Activated T-helper 2 cell treated with anti-CD3 and anti-CD28 coated beads, Interferon-gamma antibody, Interleukin-2, Interleukin-4, amounts not matched to agents 10 μg/mL and 5 μg/mL and 100 μg/mL, durations not matched to agents 14 hours and 24 hours and 36 hours (primary cell): Measurements from ENCODE around the gene CHRNA4. TPM values are rescaled to one million over a fixed set of nuclear protein-coding genes. Genes with fewer than 3 reads are reported as not detected.

Source experiments
- DNase-seq: peaks from one replicate; pipeline ENCODE4 v3.0.0; 2021; ENCODE audit warnings: low spot score
- H3K27ac Mint-ChIP-seq: one replicate; pipeline ENCODE4 v1.8.0; 2021; ENCODE audit warnings: mixed read lengths
- H3K27me3 Mint-ChIP-seq: one replicate; pipeline ENCODE4 v1.8.0; 2021; ENCODE audit warnings: low read depth, mixed read lengths
- H3K36me3 Mint-ChIP-seq: one replicate; pipeline ENCODE4 v1.8.0; 2021; ENCODE audit warnings: low read depth, mixed read lengths
- H3K4me1 Mint-ChIP-seq: one replicate; pipeline ENCODE4 v1.8.0; 2021; ENCODE audit warnings: low read depth, mixed read lengths
- H3K4me3 Mint-ChIP-seq: one replicate; pipeline ENCODE4 v1.8.0; 2021; ENCODE audit warnings: low read depth, mild to moderate bottlenecking, moderate library complexity, mixed read lengths
- H3K9me3 Mint-ChIP-seq: one replicate; pipeline ENCODE4 v1.8.0; 2021; ENCODE audit warnings: mixed read lengths
- intact Hi-C: fragments of 100-400 bp; cut with micrococcal nuclease; formaldehyde crosslinking; loops from one replicate; pipeline ENCODE4 v1.15.1; 2023
- total RNA-seq: library from RNA; stranded (reverse); gene quantifications from 2 replicates; pipeline ENCODE4 v1.2.3, GENCODE V29; 2022

The CHRNA4 gene
- total RNA-seq, 1 donor from 2014 or later = not detected

DNA sequence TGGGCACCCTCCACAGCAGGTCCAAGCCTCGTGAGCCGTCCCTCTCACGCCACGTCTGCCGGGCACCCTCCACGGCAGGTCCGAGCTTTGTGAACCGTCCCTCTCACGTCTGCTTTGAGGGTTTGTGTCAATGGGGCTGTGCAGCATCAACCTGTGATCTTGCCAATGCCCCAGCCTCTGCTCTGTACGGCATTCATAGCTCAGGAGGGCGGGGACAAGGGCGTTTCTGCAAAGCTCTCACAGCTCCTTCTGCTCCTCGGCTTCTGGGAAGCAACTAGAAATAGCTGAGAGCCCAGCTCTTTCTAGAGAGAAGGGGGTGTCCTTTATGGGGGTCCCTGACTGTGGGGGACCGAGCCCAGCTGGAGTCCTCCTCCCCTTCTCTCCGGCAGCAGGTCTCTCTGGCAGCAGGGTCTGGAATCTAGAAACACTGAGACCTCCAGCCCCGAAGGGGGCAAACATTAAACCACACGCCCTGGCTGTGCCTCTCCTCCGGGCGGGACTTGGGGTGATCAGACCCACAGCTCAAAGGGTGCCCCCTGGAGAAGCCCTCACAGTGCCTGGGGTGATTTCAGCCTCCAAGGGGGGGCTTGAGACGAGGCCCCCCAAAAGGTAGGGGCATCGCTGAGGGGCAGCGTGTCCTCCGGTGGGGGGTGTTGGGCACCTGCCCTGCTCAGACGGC lies 41.2 kb upstream of the CHRNA4 start:
- Mint-ChIP-seq H3K4me1 (no peaks in the 10 kb centered on the region), H3K9me3 (no peaks in the 10 kb centered on the region), H3K27ac (no peak overlapping the region), H3K36me3 (no peaks in the 10 kb centered on the region), H3K27me3 (no peaks in the 10 kb centered on the region), H3K4me3 (no peak overlapping the region)
- intact Hi-C loops = no loop called here
- no peak for DNase-seq

DNA sequence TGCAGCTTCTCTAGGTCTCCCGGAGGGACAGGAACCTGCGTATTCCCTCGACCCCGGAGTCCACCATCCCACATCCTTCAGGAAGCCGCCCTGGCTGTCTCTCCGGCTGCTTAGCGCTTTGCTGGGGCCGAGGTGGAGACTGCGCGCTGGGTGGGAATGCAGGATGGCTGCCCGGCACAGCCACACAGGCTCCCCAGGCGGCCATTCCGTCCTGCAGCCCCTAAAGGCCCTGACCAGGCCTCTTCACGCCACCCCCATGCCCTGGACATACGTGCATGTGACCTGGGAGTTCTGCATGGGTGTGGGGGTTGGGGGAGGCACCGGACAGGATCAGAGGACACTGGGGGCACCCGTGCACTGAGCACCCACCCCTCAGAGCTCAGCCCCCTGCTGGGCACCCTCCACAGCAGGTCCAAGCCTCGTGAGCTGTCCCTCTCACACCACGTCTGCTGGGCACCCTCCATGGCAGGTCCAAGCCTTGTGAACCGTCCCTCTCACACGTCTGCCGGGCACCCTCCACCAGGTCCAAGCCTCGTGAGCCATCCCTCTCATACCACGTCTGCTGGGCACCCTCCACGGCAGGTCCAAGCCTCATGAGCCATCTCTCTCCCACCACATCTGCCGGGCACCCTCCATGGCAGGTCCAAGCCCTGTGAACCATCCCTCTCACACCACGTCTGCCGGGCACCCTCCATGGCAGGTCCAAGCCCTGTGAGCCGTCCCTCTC lies 40.4 kb upstream of the CHRNA4 start:
- Mint-ChIP-seq H3K36me3 (no peaks in the 10 kb centered on the region), H3K27ac (no peak overlapping the region), H3K9me3 (no peaks in the 10 kb centered on the region), H3K4me3 (no peak overlapping the region), H3K4me1 (no peaks in the 10 kb centered on the region), H3K27me3 (no peaks in the 10 kb centered on the region)
- intact Hi-C loops = no loop called here
- no peak for DNase-seq

DNA sequence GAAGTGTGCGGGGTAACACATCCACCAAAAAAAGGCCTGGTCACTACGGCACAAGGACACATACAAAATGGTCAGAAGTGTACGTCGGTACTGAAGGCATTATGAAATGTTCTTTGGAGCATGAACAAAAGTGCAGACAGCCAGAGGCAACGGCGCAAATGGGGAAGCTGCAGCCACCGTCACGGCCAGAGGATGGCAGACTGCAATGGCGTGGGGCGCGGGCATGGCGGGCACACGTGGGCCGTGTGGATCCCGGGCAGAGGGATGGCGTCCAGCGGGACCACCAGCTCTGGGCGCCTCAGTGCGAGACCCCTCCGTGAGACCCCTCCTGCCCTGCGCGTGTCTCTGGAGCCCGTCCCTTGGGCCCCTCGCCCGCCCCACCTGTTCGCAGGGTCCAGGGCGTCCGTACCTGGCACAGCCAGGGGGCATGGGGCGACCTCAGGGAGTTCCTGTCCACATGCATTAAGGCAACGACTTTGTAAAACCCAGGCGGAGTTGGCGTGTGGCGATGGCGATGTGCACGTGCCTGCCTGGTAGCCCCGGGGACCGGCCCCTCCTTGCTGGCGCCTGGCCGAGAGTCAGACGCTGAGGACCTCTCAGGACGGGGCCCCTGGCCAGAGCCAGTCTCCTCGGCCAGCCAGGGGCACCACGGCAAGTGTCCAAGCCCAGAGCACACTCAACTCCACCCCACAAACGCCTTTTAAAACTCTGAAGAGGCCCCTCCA lies 39.5 kb upstream of the CHRNA4 start:
- Mint-ChIP-seq H3K9me3 (no peaks in the 10 kb centered on the region), H3K4me1 (no peaks in the 10 kb centered on the region), H3K27me3 (no peaks in the 10 kb centered on the region), H3K4me3 (no peak overlapping the region), H3K36me3 (no peaks in the 10 kb centered on the region), H3K27ac (no peak overlapping the region)
- intact Hi-C loops = no loop called here
- DNase-seq = no peak

DNA sequence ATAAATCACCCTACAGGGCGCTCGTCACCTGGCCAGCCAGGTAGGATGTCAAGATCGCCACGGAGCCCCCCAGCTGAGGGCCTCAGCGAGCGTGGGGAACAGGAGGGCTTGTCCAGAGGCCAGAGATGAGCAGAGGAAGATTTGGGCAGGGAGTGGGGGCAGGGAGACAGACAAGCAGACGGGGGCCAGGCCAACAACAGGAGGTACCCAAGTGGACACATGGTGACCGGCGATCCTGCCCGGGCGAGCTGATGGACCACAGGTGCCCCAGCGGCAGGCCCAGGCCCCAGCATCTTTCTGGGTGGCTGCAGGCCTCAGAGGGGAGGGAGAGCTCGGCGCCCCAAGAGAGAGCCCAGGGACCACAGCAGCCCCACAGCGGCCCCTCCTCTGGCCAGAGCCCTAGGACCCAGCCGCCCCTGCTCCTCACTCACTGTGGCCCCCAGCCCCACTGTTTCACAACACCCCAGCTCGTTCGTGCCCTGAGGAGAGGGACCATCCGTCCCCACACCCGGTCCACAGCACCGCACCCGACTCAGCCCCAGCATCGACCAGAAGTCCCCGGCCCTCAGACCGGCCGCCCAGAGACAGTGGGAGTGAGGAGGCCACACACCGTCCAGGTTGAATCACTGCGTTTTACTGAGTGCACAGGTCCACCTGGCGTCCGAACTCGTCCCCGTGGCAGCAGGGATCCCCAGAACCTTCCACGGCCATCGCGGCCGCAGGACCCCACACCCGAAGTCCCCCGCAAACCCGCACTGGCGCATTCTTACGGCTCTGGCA lies 38.6 kb upstream of the CHRNA4 start:
- Mint-ChIP-seq H3K36me3 (no peaks in the 10 kb centered on the region), H3K27ac (no peak overlapping the region), H3K4me3 (no peak overlapping the region), H3K4me1 (no peaks in the 10 kb centered on the region), H3K9me3 (no peaks in the 10 kb centered on the region), H3K27me3 (no peaks in the 10 kb centered on the region)
- DNase-seq = no peak
- intact Hi-C loops = no loop called here

DNA sequence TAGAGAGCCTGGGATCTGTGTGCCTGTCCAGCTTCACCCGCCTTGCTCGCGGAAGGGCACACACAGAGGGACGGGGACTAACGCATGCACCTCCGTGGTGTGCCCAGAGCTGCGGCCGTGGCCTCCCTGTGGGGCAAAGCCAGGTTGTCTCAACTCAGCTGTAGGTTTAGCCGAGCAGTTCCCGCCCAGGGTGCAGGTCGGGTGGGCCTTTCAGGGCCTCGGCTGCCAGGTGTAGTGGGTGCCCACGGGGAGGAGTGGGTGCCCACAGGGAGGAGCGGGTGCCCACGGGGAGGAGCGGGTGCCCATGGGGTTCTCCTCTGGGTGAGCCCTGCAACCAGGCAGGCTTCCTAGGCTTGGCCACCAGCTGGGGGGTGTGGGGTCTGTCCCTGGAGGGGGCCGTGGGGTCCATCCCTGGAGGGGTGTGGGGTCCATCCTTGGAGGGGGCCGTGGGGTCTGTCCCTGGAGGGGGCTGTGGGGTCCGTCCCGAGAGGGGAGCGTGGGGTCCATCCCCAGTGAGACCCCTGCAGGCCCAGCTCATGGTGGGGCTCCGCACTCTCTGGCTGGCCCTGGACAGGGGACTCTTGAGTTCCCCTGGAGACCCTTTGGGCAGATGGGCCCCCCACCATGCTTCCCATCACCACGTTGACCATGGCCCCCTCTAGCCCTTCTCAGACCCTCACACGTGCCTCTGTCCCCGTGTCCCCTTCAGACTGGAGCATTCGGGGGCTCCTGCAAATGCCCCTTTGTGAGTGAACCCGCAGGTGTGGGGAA lies 37.8 kb upstream of the CHRNA4 start:
- intact Hi-C loops = no loop called here
- no peak for DNase-seq
- Mint-ChIP-seq H3K27ac (no peak overlapping the region), H3K9me3 (no peaks in the 10 kb centered on the region), H3K4me1 (no peaks in the 10 kb centered on the region), H3K36me3 (no peaks in the 10 kb centered on the region), H3K27me3 (no peaks in the 10 kb centered on the region), H3K4me3 (no peak overlapping the region)

DNA sequence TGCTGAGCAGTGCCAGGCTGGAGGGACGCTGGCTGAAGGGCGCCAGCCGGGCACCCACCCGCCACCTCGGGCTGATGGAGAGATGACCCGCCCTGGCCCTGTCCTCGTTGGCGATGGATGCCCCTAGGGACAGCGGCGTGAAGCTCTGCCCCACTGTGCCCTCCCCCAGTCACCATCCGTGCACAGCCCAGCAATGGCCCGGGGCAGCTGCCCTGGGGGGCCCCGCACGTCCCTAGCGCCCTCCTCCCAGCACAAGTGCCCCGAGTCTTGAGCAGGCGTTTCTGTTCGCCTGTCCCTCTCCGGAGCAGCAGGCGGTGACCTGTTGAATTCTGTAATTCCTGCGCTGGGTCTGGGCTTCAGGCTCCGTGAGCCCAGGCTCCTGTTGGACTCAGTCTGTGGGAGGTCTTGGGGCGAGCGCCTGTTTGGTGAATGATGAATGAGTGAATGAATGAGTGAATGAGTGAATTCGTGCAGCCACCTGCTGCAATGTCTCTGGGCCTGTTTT lies 36.8 kb upstream of the CHRNA4 start:
- H3K36me3 Mint-ChIP-seq = no peaks in the 10 kb centered on the region
- no peaks in the 10 kb centered on the region for H3K9me3 Mint-ChIP-seq
- intact Hi-C loops = no loop called here
- no peak overlapping the region for H3K27ac Mint-ChIP-seq
- DNase-seq = no peak
- no peaks in the 10 kb centered on the region for H3K4me1 Mint-ChIP-seq
- no peaks in the 10 kb centered on the region for H3K27me3 Mint-ChIP-seq
- no peak overlapping the region for H3K4me3 Mint-ChIP-seq

DNA sequence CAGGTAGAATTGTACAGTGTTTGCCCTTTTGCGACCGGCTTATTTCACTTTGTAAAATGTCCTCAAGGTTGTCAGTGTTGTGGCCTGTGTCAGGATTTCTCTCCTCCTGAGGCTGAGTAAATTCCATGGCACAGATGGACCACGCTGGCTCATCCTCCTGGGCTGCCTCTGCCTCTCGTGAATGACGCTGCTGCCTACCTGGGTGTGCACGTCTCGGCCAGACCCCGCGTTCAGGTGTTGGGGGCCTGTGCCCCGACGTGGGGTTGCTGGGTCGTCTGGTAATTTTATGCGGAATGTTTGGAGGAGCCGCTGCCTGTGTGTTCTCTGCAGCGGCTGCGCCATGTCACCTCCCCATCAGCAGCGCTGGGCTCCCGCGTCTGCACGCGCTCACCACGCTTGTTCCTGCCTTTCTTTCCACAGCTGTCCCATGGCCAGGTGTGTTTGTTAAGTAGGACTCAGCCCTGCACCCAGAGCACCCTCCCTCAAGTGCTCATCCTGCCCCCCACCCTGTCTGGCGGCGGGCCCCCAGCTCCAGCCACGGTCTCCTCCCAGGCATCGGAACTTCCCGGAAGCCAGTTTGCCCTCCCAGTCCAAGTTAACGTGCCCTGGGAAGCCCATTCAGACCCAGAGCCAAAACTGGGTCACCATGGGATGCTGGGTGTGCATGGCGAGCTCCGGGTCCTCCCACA lies 36.1 kb upstream of the CHRNA4 start:
- H3K4me1 Mint-ChIP-seq = no peaks in the 10 kb centered on the region
- no peak overlapping the region for H3K4me3 Mint-ChIP-seq
- H3K9me3 Mint-ChIP-seq = no peaks in the 10 kb centered on the region
- H3K27ac Mint-ChIP-seq = no peak overlapping the region
- H3K27me3 Mint-ChIP-seq = no peaks in the 10 kb centered on the region
- no peaks in the 10 kb centered on the region for H3K36me3 Mint-ChIP-seq
- no peak for DNase-seq
- intact Hi-C loops = no loop called here

DNA sequence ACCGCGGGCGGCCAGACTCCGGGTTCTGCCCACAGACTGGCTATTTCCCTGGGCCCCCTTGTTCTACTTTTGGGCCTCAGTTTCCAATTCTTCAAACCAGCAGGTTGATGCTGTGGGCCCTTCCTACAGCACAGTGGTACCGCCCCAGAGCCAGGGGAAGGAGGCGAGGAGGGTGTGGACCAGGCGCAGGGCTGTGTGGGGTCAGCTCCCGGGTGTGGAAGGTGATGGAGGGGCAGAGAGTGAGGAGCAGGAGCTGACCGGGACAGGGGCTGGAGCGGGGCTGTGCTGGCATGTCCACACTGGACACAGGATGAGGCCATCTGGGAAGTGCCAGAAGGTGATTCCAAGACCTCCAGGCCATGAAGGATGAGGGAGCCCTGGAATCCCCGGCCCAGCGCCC lies 35.2 kb upstream of the CHRNA4 start:
- no peak for DNase-seq
- Mint-ChIP-seq H3K4me1 (no peaks in the 10 kb centered on the region), H3K9me3 (no peaks in the 10 kb centered on the region), H3K27me3 (no peaks in the 10 kb centered on the region), H3K36me3 (no peaks in the 10 kb centered on the region), H3K4me3 (no peak overlapping the region), H3K27ac (no peak overlapping the region)
- intact Hi-C loops = no loop called here

DNA sequence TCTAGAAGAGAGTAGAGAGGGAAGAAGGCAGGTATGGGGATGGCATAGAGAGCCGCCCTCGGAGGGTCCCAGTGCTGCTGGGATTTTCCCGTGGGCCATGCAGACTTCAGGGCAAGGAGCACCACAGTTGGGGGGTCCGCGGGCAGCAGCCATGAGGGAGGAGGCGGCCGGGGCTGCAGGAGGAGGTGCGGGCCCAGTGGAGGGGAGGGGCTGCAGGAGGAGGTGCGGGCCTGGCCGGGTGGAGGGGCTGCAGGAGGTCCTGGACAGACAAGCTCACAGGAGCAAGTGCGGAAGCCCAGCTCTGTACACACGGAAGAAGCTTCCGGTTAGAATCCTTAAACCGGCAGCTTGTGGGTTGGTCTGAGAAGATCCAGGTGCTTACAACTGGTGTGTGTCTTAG lies 34.6 kb upstream of the CHRNA4 start:
- H3K4me3 Mint-ChIP-seq = no peak overlapping the region
- intact Hi-C loops = no loop called here

DNA sequence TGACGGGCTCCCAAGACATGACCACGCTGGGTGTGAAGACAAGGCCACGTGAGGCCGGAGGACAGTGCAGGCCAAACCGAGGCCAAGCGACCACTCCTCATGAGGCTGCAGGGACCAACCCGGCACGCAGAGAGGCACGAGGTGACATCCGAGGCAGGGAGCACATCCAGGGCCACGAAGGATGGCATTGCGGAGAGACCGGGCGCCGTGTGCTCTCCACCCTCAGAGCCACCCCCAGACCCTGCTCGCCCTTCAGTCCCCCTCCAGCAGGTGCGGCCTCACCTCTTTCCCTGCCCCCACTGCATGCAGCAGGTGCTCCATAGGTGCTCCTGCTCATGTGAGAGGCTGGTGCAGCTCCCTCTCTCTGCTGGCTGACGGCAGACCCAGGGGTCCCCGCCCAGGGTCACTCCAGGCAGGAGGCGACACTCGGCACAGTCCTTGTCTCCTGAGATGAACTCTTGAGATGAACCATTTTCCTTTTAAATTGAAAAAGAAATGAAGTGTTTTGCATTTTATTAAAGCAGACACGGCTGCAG lies 33.8 kb upstream of the CHRNA4 start:
- intact Hi-C loops = no loop called here
- Mint-ChIP-seq H3K9me3 (no peaks in the 10 kb centered on the region), H3K27me3 (no peaks in the 10 kb centered on the region), H3K36me3 (no peaks in the 10 kb centered on the region), H3K4me1 (no peaks in the 10 kb centered on the region), H3K27ac (no peak overlapping the region), H3K4me3 (no peak overlapping the region)
- no peak for DNase-seq

More for the DNA sequence above, 34.6 kb upstream of the CHRNA4 start:
- H3K36me3 Mint-ChIP-seq = no peaks in the 10 kb centered on the region
- no peaks in the 10 kb centered on the region for H3K27me3 Mint-ChIP-seq
- no peaks in the 10 kb centered on the region for H3K9me3 Mint-ChIP-seq
- H3K27ac Mint-ChIP-seq = no peak overlapping the region
- H3K4me1 Mint-ChIP-seq = no peaks in the 10 kb centered on the region
- DNase-seq = no peak

DNA sequence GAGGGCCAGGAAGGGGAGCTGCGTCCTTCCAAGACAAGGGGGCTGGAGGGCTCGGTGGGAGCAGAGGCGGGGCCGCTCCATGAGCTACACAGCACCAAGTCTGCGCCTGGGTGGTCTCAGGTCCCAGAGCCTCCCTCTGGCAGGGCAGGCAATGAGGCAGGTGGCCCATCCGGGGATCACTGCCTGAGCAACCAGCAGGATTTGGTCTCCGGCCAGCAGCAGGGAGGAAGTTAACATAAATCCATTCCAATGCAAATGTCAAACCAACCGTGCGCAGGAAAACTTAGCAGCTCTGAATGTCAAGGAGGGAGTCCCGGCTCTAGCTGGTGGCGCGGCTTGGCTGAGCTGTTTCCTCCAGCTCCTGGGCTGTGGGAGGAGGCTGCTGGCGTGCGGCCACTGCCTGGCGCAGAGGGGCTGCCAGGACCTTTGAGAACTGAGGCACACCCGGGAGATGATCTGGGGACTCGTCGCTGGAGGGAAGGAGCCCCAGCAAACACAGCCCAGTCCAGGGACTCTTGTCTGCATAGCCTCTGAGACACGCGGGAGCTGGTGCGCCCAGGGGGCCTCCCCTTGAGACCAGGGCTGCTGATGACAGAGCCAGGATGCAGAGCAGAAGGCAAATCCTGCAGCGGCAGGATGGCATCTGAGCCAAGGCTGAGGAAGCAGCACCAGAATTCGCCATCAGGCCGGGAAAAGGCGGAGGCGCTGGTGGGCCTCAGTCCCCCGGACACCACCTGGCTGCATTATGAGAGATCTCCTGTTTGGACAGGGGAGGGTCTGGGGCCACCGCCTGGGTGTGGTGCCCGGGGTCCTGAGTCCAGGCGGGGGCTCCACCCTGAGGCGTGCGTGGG lies 33.1 kb upstream of the CHRNA4 start:
- H3K36me3 Mint-ChIP-seq = no peaks in the 10 kb centered on the region
- H3K27me3 Mint-ChIP-seq = no peaks in the 10 kb centered on the region
- H3K4me1 Mint-ChIP-seq = no peaks in the 10 kb centered on the region
- no peak for DNase-seq
- intact Hi-C loops = no loop called here
- no peak overlapping the region for H3K4me3 Mint-ChIP-seq
- H3K27ac Mint-ChIP-seq = no peak overlapping the region
- H3K9me3 Mint-ChIP-seq = no peaks in the 10 kb centered on the region
